HG02759 (cell line): ENCODE measurements around the gene ANXA7.
"Not testable (repeated sequence)": the region's sequence is repeated elsewhere in the genome, so short reads cannot be mapped to it uniquely, and the experiment has no call there.

Experiments
- ATAC-seq: cut with Tn5 transposase; IDR thresholded peaks from one replicate; pipeline ENCODE4 v1.9.1; 2021; ENCODE audit warnings: mild to moderate bottlenecking, moderate library complexity; ENCODE audit not compliant: unreplicated experiment

ANXA7 gene

GRCh38 chr10:73408978-73409521, 4.8 kb downstream of the ANXA7 start:
- no peak for ATAC-seq

GRCh38 chr10:73408061-73408460, 5.8 kb downstream of the ANXA7 start:
- no peak for ATAC-seq

GRCh38 chr10:73407495-73407894, 6.4 kb downstream of the ANXA7 start:
- ATAC-seq = no peak

GRCh38 chr10:73406846-73407245, 7.0 kb downstream of the ANXA7 start:
- no peak for ATAC-seq

- ATAC-seq = no peak
Measured at GRCh38 chr10:73405556-73405955, 8.3 kb downstream of the ANXA7 start.

GRCh38 chr10:73404690-73405089, 9.2 kb downstream of the ANXA7 start:
- no peak for ATAC-seq

- no peak for ATAC-seq
Measured at GRCh38 chr10:73401636-73402035, 12.2 kb downstream of the ANXA7 start.

- no peak for ATAC-seq
Measured at GRCh38 chr10:73399063-73399462, 14.8 kb downstream of the ANXA7 start.

- no peak for ATAC-seq
Measured at GRCh38 chr10:73398024-73398423, 15.8 kb downstream of the ANXA7 start.

- not testable (repeated sequence) for ATAC-seq
Measured at GRCh38 chr10:73394325-73394724, 19.5 kb downstream of the ANXA7 start.

GRCh38 chr10:73388228-73388627, 25.6 kb downstream of the ANXA7 start:
- ATAC-seq = no peak

- ATAC-seq = no peak
Measured at GRCh38 chr10:73386583-73386982, 27.3 kb downstream of the ANXA7 start.

- no peak for ATAC-seq
Measured at GRCh38 chr10:73379064-73379748, 34.7 kb downstream of the ANXA7 start.

- no peak for ATAC-seq
Measured at GRCh38 chr10:73376679-73377078, 37.2 kb downstream of the ANXA7 start.

GRCh38 chr10:73368238-73368637, 45.6 kb downstream of the ANXA7 start:
- no peak for ATAC-seq

GRCh38 chr10:73366381-73367298, 47.2 kb downstream of the ANXA7 start:
- ATAC-seq = no peak

GRCh38 chr10:73364964-73365363, 48.9 kb downstream of the ANXA7 start:
- no peak for ATAC-seq

GRCh38 chr10:73359492-73359891, 54.4 kb downstream of the ANXA7 start:
- no peak for ATAC-seq

- peak; percentile 93 for ATAC-seq
Measured at GRCh38 chr10:73358331-73359279, 55.3 kb downstream of the ANXA7 start, which contains the start of gene CFAP70. TSS of gene CFAP70 (minus strand) at chr10:73358864. CDS start at chr10:73354796, 4,068 bp downstream.

- ATAC-seq = no peak
Measured at GRCh38 chr10:73357821-73358220, 56.0 kb downstream of the ANXA7 start.

GRCh38 chr10:73357166-73357565, 56.7 kb downstream of the ANXA7 start:
- ATAC-seq = no peak
